AG09319 (cell line): ENCODE data around the gene NLGN1.

ENCODE experiments used
- DNase-seq: peaks from one replicate; pipeline ENCODE4 v3.0.0-alpha.2; 2010; ENCODE audit warnings: low read depth; ENCODE audit errors: extremely low read depth
- TF ChIP-seq, protein P1 (sequence below): IDR thresholded peaks from 2 replicates; pipeline ENCODE4 v1.5.1; 2011; ENCODE audit warnings: low read depth, mild to moderate bottlenecking, inconsistent platforms, low read length, moderate library complexity

The NLGN1 gene

DNA sequence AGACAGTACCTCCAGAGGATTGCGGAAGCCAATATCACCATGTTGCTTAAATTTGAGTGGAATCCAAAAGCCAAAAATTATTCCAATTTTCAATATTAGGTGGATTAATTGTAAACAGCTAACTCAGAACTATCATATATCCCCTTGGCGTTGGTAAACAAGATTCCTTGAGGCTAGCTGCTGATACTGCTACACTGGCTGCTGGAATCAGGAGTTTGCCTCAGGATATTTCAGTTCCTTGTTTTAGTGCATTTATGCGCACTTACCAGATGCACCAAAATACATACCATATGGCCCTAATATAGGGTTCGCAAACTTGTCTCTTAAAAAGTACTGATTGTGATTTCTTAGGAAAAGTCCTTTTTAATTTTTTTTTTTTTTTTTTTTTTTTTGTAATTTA, 856.4 kb downstream of the NLGN1 start:
- no peak for DNase-seq
- TF ChIP-seq, protein P1, sequence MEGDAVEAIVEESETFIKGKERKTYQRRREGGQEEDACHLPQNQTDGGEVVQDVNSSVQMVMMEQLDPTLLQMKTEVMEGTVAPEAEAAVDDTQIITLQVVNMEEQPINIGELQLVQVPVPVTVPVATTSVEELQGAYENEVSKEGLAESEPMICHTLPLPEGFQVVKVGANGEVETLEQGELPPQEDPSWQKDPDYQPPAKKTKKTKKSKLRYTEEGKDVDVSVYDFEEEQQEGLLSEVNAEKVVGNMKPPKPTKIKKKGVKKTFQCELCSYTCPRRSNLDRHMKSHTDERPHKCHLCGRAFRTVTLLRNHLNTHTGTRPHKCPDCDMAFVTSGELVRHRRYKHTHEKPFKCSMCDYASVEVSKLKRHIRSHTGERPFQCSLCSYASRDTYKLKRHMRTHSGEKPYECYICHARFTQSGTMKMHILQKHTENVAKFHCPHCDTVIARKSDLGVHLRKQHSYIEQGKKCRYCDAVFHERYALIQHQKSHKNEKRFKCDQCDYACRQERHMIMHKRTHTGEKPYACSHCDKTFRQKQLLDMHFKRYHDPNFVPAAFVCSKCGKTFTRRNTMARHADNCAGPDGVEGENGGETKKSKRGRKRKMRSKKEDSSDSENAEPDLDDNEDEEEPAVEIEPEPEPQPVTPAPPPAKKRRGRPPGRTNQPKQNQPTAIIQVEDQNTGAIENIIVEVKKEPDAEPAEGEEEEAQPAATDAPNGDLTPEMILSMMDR: no peak

- no peak for DNase-seq
- TF ChIP-seq, protein P1: no peak
These were observed 857.9 kb downstream of the NLGN1 start for GRCh38 chr3:174255454-174255853.

- TF ChIP-seq, protein P1: no peak
- no peak for DNase-seq
These were observed 868.9 kb downstream of the NLGN1 start for GRCh38 chr3:174266476-174266875.

- DNase-seq: no peak
- TF ChIP-seq, protein P1: no peak
These were observed 870.5 kb downstream of the NLGN1 start for GRCh38 chr3:174268061-174268460.

DNA sequence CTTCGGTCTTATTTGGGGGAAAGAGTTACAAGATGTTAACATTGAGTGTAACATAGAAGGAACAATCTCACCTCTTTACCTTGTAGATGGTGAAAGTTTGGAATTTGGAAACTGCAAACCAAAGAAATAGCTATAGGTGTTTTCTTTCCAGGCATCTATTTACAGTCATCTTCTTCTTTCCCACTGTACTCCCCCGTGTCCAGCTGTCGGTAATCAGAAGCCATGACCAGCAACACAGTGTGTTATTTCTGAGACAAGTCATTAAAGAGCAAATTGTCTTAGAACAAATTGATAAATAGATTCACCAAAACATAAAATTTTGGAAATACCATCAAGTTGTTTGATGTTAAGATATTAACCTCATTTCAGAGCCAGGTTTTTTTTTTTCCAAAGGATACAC, 871.0 kb downstream of the NLGN1 start:
- TF ChIP-seq, protein P1: no peak
- DNase-seq: no peak

DNA sequence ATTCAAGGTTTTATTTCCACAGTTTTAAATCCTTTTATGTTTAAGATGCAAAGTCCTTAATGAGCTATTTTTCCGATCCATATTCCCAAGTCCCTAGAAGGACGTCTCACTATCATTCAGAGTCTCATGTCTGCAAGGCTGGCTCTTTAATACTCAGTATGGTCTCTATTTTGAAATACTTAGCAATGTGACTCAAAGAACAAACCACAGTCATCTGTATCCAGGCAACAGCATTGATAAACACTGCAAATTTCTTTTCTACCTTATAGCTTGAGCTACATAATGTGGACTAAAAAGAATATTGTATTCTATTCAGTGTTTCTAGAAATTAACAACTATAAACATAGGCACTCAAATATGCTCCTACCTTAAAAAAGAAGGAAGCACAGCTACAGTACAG, 873.3 kb downstream of the NLGN1 start:
- TF ChIP-seq, protein P1: no peak
- peak; percentile 41 for DNase-seq

GRCh38 chr3:174275336-174275735, 877.8 kb downstream of the NLGN1 start:
- TF ChIP-seq, protein P1: no peak
- DNase-seq: no peak
